AG04450 (cell line): ENCODE measurements around the gene TGFBR2. TPM values are rescaled to one million over a fixed set of nuclear protein-coding genes. Genes with fewer than 3 reads are reported as not detected.

Experiments used
- CTCF ChIA-PET: fragments of 300-600, 350-600 bp; formaldehyde crosslinking; extraction: SDS; loops from one replicate; lab custom pipeline; 2022; ENCODE audit warnings: antibody characterized with exemption, inconsistent platforms; lab: Charles Lee
- POLR2A ChIA-PET: fragments of 350-600 bp; formaldehyde crosslinking; extraction: SDS; loops from one replicate; lab custom pipeline; 2021; ENCODE audit warnings: antibody characterized with exemption, inconsistent platforms; lab: Yijun Ruan, JAX
- DNase-seq: peaks from one replicate; pipeline ENCODE4 v3.0.0-alpha.2; 2011; ENCODE audit warnings: low read depth, low spot score
- H3K27ac ChIP-seq: one replicate; pipeline ENCODE4 v1.5.1; 2012; ENCODE audit warnings: low read depth, low read length, control low read depth
- H3K27me3 ChIP-seq: one replicate; pipeline ENCODE4 v1.6.0; 2012; ENCODE audit warnings: low read length; ENCODE audit not compliant: control insufficient read depth, insufficient read depth
- H3K4me3 ChIP-seq: 2 replicates; pipeline ENCODE4 v1.5.1; 2011; ENCODE audit warnings: mild to moderate bottlenecking, low read depth, low read length, control low read depth
- H3K9me3 ChIP-seq: 2 replicates; pipeline ENCODE4 v1.5.1; 2012; ENCODE audit warnings: low read length; ENCODE audit not compliant: control insufficient read depth, insufficient read depth
- CTCF ChIP-seq: IDR thresholded peaks from 2 replicates; pipeline ENCODE4 v1.5.1; 2011; ENCODE audit warnings: low read depth, low read length, control low read depth, inconsistent platforms
- polyA plus RNA-seq: library from polyadenylated mRNA; depleted of rRNA; stranded (reverse); fragments of >200 nt; gene quantifications from 2 replicates; pipeline ENCODE4 v1.2.3, GENCODE V29; 2011

TGFBR2 gene
- polyA plus RNA-seq, 1 experiment: 158 TPM

- CTCF ChIA-PET: no interaction called here
- no peaks in the 10 kb centered on the region for H3K27me3 ChIP-seq
Observed at GRCh38 chr3:30673425-30674341, 67.3 kb downstream of the TGFBR2 start.

GRCh38 chr3:30675006-30675405 lies 68.6 kb downstream of the TGFBR2 start:
- Histone ChIP-seq H3K27ac (no peak overlapping the region), H3K4me3 (no peak overlapping the region), H3K27me3 (no peaks in the 10 kb centered on the region), H3K9me3 (no peaks in the 10 kb centered on the region)
- TF ChIP-seq CTCF: no peak
- DNase-seq: no peak
- POLR2A ChIA-PET: no interaction called here
- CTCF ChIA-PET: interaction anchor here (1.1 kb wide), 1 partner anchor 476 kb away, joined by 4 read pairs; no protein-coding TSS in a partner anchor

More at GRCh38 chr3:30673425-30674341, 67.3 kb downstream of the TGFBR2 start:
- Histone ChIP-seq H3K9me3 (no peaks in the 10 kb centered on the region), H3K27ac (no peak overlapping the region), H3K4me3 (no peak overlapping the region)
- no peak for DNase-seq
- TF ChIP-seq CTCF: no peak
- POLR2A ChIA-PET: no interaction called here

- Histone ChIP-seq H3K27me3 (no peaks in the 10 kb centered on the region), H3K4me3 (no peak overlapping the region), H3K27ac (no peak overlapping the region), H3K9me3 (no peaks in the 10 kb centered on the region)
- TF ChIP-seq CTCF: no peak
- ChIA-PET CTCF (no interaction called here), POLR2A (no interaction called here)
- no peak for DNase-seq
Observed at GRCh38 chr3:30675774-30676173, 69.4 kb downstream of the TGFBR2 start.

GRCh38 chr3:30676424-30677346 lies 70.3 kb downstream of the TGFBR2 start:
- ChIA-PET POLR2A (no interaction called here), CTCF (interaction anchor here (0.8 to 1.7 kb wide), 3 partner anchors 10 to 634 kb away, joined by 3 to 14 read pairs (median 5); no protein-coding TSS in a partner anchor)
- H3K27me3 ChIP-seq: no peaks in the 10 kb centered on the region
- no peak for TF ChIP-seq CTCF
- no peak overlapping the region for H3K27ac ChIP-seq
- H3K9me3 ChIP-seq: no peaks in the 10 kb centered on the region
- DNase-seq: no peak
- H3K4me3 ChIP-seq: no peak overlapping the region
